Measurements from ENCODE around the gene PAK5.

Gene PAK5

GRCh38 chr20:9506964-9507369 lies 331.9 kb downstream of the PAK5 start:
- peak in 5 of 10 donors; percentile 9 to 88 (median 78) for DNase-seq
- intact Hi-C loops (cut with DNase I), result no loop called here

GRCh38 chr20:9506280-9506821 lies 332.5 kb downstream of the PAK5 start:
- intact Hi-C loops (cut with DNase I), result no loop called here
- peak in 3 of 10 donors; percentile 15 to 81 (median 68) for DNase-seq

DNA sequence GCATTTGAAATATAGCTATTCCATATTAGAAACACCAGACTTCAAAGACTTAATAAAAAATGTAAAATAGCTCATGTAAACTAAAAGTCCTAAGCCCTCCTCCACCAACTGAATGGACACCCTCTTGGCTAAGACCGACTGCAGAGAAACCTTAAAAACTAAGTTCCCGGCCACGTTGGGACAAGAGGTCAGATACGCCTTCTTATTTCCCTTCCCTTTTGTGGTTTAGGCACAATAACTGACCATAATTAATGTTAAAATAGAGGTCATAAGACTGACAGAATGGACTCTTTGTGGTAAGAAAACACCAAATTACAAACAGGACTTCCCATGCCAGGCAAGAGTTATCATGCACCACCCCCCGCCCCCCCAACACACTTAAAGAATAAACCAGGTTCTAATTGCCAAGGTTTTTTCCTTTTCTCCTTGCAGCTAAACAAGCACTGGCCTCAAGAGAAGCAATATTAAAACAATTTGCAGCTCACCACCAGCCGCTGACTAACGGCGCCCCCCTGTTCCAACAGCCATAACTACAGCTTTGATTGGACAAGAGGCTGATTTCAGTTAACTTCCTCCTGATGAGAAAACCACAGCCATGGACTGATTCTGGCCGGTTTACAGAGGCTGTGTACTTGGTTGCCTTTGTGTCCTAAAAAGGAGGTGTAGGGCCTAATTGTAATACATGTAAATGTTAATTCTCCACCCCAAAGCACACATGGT lies 335.2 kb downstream of the PAK5 start:
- peak in 1 of 10 donors; percentile 27 for DNase-seq
- intact Hi-C loops (cut with DNase I), result no loop called here

- no peak for DNase-seq
- intact Hi-C loops (cut with DNase I), result no loop called here
Measured at GRCh38 chr20:9501473-9501872, 337.4 kb downstream of the PAK5 start.

- intact Hi-C loops (cut with DNase I), result no loop called here
- DNase-seq, result peak in 1 of 10 donors; percentile 84
Measured at GRCh38 chr20:9500121-9500520, 338.8 kb downstream of the PAK5 start.

GRCh38 chr20:9499126-9499899 lies 339.6 kb downstream of the PAK5 start:
- intact Hi-C loops (cut with DNase I), result no loop called here
- no peak for DNase-seq

DNA sequence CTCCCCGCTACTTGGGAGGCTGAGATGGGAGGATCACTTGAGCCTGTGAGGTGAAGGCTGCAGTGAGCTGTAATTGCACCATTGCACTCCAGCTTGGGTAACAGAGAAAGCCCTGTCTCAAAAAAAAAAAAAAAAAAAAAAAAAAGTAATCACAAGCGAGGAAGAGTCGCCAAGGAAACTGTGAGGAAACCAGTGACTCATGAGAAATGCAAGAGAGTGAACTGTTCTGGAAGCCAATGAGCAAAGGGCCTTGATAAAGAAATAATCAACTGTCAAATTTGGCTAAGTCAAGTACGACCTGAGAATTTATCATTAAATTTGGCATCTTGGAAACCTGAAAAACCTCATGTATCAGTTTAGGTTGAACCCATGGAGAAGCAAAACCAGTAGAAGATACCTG lies 340.6 kb downstream of the PAK5 start:
- no peak for DNase-seq

DNA sequence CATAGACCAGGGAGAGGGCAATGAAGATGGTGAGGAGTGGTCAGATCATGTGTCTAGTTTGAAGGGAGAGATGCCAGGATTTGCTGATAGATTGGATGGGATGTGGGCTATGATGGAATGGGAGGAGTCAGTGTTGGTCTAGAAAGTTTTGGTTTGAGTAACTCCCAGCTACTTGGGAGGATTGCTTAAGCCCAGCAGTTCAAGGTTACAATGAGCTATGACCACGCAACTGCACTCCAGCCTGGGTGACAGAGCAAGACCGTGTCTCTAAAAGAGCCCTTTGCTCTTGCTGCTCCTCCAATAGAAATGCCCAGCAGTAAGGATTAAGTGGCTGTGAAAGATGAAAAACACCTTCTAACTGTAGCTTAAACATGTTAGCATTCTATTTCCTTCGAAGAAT lies 342.7 kb downstream of the PAK5 start:
- no peak for DNase-seq
- intact Hi-C loops (cut with DNase I), result no loop called here

More for the DNA sequence above, 340.6 kb downstream of the PAK5 start:
- intact Hi-C loops (cut with DNase I), result no loop called here

- DNase-seq, result no peak
Measured at GRCh38 chr20:9495701-9496100, 343.2 kb downstream of the PAK5 start.

GRCh38 chr20:9493803-9494202 lies 345.1 kb downstream of the PAK5 start:
- no peak for DNase-seq
- intact Hi-C loops (cut with DNase I), result no loop called here

More at GRCh38 chr20:9495701-9496100, 343.2 kb downstream of the PAK5 start:
- intact Hi-C loops (cut with DNase I), result no loop called here

DNA sequence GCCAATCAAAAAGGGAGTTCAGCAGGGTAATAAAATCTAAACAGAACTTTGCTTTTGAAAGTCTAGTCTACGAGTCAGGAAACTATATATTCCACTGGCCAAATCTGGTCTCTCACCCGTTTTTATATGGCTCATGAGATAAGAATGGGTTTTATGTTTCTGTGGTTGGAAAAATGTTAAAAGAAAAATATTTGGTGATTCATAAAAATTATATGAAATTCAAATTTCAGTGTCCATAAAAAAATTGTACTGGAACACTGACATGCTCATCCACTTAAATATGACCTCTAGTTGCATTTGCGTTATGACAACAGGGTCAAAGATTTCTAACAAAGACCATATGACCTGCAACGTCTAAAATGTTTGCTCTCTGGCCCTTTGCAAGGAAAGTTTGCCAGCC lies 346.8 kb downstream of the PAK5 start:
- intact Hi-C loops (cut with DNase I), result no loop called here
- no peak for DNase-seq

DNA sequence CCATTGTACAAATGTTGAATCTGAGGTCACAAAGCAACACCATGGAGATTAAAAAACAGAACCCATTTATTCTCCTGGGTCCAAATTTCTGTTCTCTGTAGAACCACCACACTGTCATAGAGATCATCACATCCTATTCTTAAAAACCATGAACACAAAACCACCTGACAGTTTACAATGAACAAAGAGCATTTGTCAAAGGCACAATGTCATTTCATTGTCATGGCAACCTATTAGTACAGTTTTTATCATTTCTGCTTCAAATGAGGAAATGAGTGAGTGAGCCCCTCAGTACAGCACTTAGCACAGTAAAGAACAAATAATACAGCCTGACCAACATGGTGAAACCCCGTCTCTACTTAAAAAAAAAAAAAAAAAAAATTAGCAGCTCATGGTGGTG lies 347.6 kb downstream of the PAK5 start:
- no peak for DNase-seq
- intact Hi-C loops (cut with DNase I), result no loop called here

GRCh38 chr20:9490631-9491030 lies 348.2 kb downstream of the PAK5 start:
- DNase-seq, result no peak
- intact Hi-C loops (cut with DNase I), result no loop called here

DNA sequence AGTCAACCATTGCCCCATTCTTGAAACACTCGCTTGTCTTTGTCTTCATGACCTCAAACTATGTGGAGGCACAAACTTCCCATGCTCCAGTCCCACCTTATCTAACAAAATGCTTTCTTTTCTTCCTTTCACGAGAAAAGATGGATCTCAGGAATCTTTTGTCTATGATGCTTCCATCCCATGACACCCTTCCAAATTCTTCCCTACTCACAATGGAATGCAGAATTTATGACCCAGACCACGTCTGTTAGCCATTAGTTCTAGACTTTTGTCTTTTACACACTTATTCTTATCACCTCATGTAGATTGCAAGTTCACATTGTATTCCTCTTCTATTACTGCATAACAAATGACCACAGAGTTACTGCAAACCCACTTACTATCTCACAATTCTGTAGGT lies 348.7 kb downstream of the PAK5 start:
- no peak for DNase-seq
- intact Hi-C loops (cut with DNase I), result no loop called here

- intact Hi-C loops (cut with DNase I), result no loop called here
- DNase-seq, result no peak
Measured at GRCh38 chr20:9488063-9488462, 350.8 kb downstream of the PAK5 start.

Data from posterior cingulate gyrus (tissue), 11 donors.